AG10803 (cell line): Measurements from ENCODE around the gene C2orf74.
A peak's percentile ranks its signal among the peaks of the same experiment; 100 is the strongest.
"Not testable (repeated sequence)": the region's sequence is repeated elsewhere in the genome, so short reads cannot be mapped to it uniquely, and the experiment has no call there.

Experiments used
- DNase-seq: peaks from one replicate; pipeline ENCODE4 v3.0.0; 2010; ENCODE audit warnings: low read depth
- H3K4me3 ChIP-seq: 2 replicates; pipeline ENCODE4 v1.5.1; 2011; ENCODE audit warnings: mild to moderate bottlenecking, low read length, control low read depth
- CTCF ChIP-seq: conservative IDR thresholded peaks from 2 replicates; pipeline ENCODE4 v1.5.1; 2011; ENCODE audit warnings: mild to moderate bottlenecking, low read length, control low read depth, inconsistent platforms

C2orf74 gene

GRCh38 chr2:61161888-61162287 is at the start of gene C2orf74:
Gene C2orf74, plus strand, starts transcription at chr2:61162188. Its CDS starts 327 bp downstream, at chr2:61162515.
- no peak within 1 kb of the TSS for H3K4me3 ChIP-seq
- no peak for TF ChIP-seq CTCF
- DNase-seq = no peak

GRCh38 chr2:61114147-61114546 is 47.8 kb upstream of the C2orf74 start:
- TF ChIP-seq CTCF = no peak
- no peak for DNase-seq
- no peak overlapping the region for H3K4me3 ChIP-seq

GRCh38 chr2:61116302-61116701 is 45.7 kb upstream of the C2orf74 start:
- no peak for TF ChIP-seq CTCF
- DNase-seq = no peak
- H3K4me3 ChIP-seq = no peak overlapping the region

GRCh38 chr2:61117534-61117933 is 44.5 kb upstream of the C2orf74 start:
- TF ChIP-seq CTCF = no peak
- DNase-seq = peak; percentile 20
- H3K4me3 ChIP-seq = no peak overlapping the region

- DNase-seq = no peak
- TF ChIP-seq CTCF = no peak
These were observed 36.8 kb upstream of the C2orf74 start for GRCh38 chr2:61125123-61125710.

GRCh38 chr2:61125798-61126197 is 36.2 kb upstream of the C2orf74 start:
- H3K4me3 ChIP-seq = no peak overlapping the region
- DNase-seq = no peak
- no peak for TF ChIP-seq CTCF

More at GRCh38 chr2:61125123-61125710, 36.8 kb upstream of the C2orf74 start:
- no peak overlapping the region for H3K4me3 ChIP-seq

GRCh38 chr2:61128122-61128521 is 33.9 kb upstream of the C2orf74 start:
- DNase-seq, H3K4me3 ChIP-seq: not testable (repeated sequence)

GRCh38 chr2:61134141-61134540 is 27.8 kb upstream of the C2orf74 start:
- no peak overlapping the region for H3K4me3 ChIP-seq
- no peak for TF ChIP-seq CTCF
- peak; percentile 26 for DNase-seq
